Measurements from ENCODE around the gene CXCL11.

- no peak for TF ChIP-seq CTCF (IDR thresholded peaks at IDR 0.05; ENCODE audit: low read depth, low read length, poor library complexity, severe bottlenecking)
- no peak for TF ChIP-seq EZH2phosphoT487 (IDR thresholded peaks at IDR 0.05; ENCODE audit: borderline replicate concordance, low read length)
Observed at GRCh38 chr4:76009311-76009710, 26.6 kb downstream of the CXCL11 start.
